ENCODE data around the gene CACNA1C. TPM values are rescaled to one million over a fixed set of nuclear protein-coding genes. Genes with fewer than 3 reads are reported as not detected.

CACNA1C gene
- total RNA-seq, 5 donors from 2014 or later (not counting 1 experiment from before 2014, with no cell fraction given), result 0.10 to 0.26 (median 0.16) TPM

GRCh38 chr12:2194060-2194459 is 141.3 kb downstream of the CACNA1C start:
- Mint-ChIP-seq H3K27ac (no peak overlapping the region), H3K4me1 (no peaks in the 10 kb centered on the region), H3K4me3 (no peak overlapping the region), H3K27me3 (peaks cover 0 to 2% of the 10 kb centered on the region in 2 donors), H3K36me3 (no peaks in the 10 kb centered on the region), H3K9me3 (no peaks in the 10 kb centered on the region)
- Histone ChIP-seq H3K9me3 (no peaks in the 10 kb centered on the region), H3K4me3 (ENCODE audit: control insufficient read depth in 1 of 2, extremely low read depth in 1 of 2, low read length in 1 of 2) (no peak overlapping the region), H3K27ac (ENCODE audit: low read length) (no peak overlapping the region), H3K27me3 (replicated peaks in 1 of 2; ENCODE audit: control insufficient read depth in 2 of 2, extremely low read depth in 1 of 2, insufficient read depth in 2 of 2, low read length in 1 of 2) (peaks cover 0 to 9% of the 10 kb centered on the region in 2 experiments), H3K4me1 (ENCODE audit: control insufficient read depth in 1 of 2, extremely low read depth in 1 of 2, insufficient read depth in 2 of 2, low read length in 2 of 2) (no peaks in the 10 kb centered on the region), H3K36me3 (ENCODE audit: control insufficient read depth in 2 of 2, extremely low read depth in 1 of 2, insufficient read depth in 1 of 2, low read length in 1 of 2) (no peaks in the 10 kb centered on the region)
- DNase-seq (no peak), ATAC-seq (replicated peaks in 1 of 4) (no peak)
- 53% methylated on average over 4 of the region's 4 CpGs for WGBS (ENCODE audit: insufficient coverage)
- ChIA-PET POLR2A (no interaction called here), CTCF (interaction anchor here in 1 of 2 donors (0.9 kb wide), 1 partner anchor 16 kb away, joined by 8 read pairs; no protein-coding TSS in a partner anchor)

GRCh38 chr12:2194571-2194970 is 141.8 kb downstream of the CACNA1C start:
- peaks cover 0 to 9% of the 10 kb centered on the region in 2 experiments for H3K27me3 ChIP-seq (replicated peaks in 1 of 2; ENCODE audit: control insufficient read depth in 2 of 2, extremely low read depth in 1 of 2, insufficient read depth in 2 of 2, low read length in 1 of 2)
- H3K9me3 ChIP-seq, result no peaks in the 10 kb centered on the region
- ChIA-PET POLR2A (no interaction called here), CTCF (interaction anchor here in 1 of 2 donors (0.9 kb wide), 1 partner anchor 15 kb away, joined by 8 read pairs; no protein-coding TSS in a partner anchor)
- peaks cover 0 to 2% of the 10 kb centered on the region in 2 donors for H3K27me3 Mint-ChIP-seq
- no peak overlapping the region for H3K27ac ChIP-seq (ENCODE audit: low read length)
- H3K9me3 Mint-ChIP-seq, result no peaks in the 10 kb centered on the region
- H3K36me3 ChIP-seq (ENCODE audit: control insufficient read depth in 2 of 2, extremely low read depth in 1 of 2, insufficient read depth in 1 of 2, low read length in 1 of 2), result no peaks in the 10 kb centered on the region
- no peaks in the 10 kb centered on the region for H3K4me1 Mint-ChIP-seq
- no peak overlapping the region for H3K27ac Mint-ChIP-seq
- no peak overlapping the region for H3K4me3 ChIP-seq (ENCODE audit: control insufficient read depth in 1 of 2, extremely low read depth in 1 of 2, low read length in 1 of 2)
- DNase-seq (no peak), ATAC-seq (replicated peaks in 1 of 4) (no peak)
- no peak overlapping the region for H3K4me3 Mint-ChIP-seq
- H3K4me1 ChIP-seq (ENCODE audit: control insufficient read depth in 1 of 2, extremely low read depth in 1 of 2, insufficient read depth in 2 of 2, low read length in 2 of 2), result no peaks in the 10 kb centered on the region
- H3K36me3 Mint-ChIP-seq, result no peaks in the 10 kb centered on the region
- 100% methylated on average over 1 of the region's 4 CpGs for WGBS (ENCODE audit: insufficient coverage)

DNA sequence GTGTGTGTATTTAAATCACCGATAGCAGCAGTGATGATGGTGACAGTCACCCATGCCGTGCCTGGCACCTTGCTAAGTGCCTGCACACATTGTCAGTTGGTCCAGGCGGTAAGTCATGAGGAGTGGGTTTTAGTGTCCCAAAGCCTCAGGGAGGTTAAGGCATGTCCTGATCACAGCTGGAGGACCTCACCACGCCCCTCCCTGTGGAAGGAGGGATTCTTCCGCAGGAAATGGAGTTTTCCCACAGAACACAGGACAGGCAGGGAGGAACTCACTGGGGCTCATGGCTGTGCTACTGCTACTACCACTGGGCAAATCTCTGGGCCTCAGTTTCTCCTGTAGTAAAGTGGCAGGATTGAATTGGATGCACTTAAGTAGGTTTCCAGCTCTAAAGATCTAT is 142.3 kb downstream of the CACNA1C start:
- Mint-ChIP-seq H3K4me1 (no peaks in the 10 kb centered on the region), H3K27ac (no peak overlapping the region), H3K9me3 (no peaks in the 10 kb centered on the region), H3K27me3 (peaks cover 0 to 2% of the 10 kb centered on the region in 2 donors), H3K4me3 (no peak overlapping the region), H3K36me3 (no peaks in the 10 kb centered on the region)
- POLR2A ChIA-PET, result no interaction called here
- CTCF ChIA-PET, result interaction anchor here in 1 of 2 donors (0.9 kb wide), 1 partner anchor 15 kb away, joined by 8 read pairs; no protein-coding TSS in a partner anchor
- H3K27ac ChIP-seq (ENCODE audit: low read length), result no peak overlapping the region
- 71% methylated on average over 4 of the region's 5 CpGs for WGBS (ENCODE audit: insufficient coverage)
- ATAC-seq (replicated peaks in 1 of 4), result no peak
- no peaks in the 10 kb centered on the region for H3K9me3 ChIP-seq
- peaks cover 0 to 9% of the 10 kb centered on the region in 2 experiments for H3K27me3 ChIP-seq (replicated peaks in 1 of 2; ENCODE audit: control insufficient read depth in 2 of 2, extremely low read depth in 1 of 2, insufficient read depth in 2 of 2, low read length in 1 of 2)
- H3K4me1 ChIP-seq (ENCODE audit: control insufficient read depth in 1 of 2, extremely low read depth in 1 of 2, insufficient read depth in 2 of 2, low read length in 2 of 2), result no peaks in the 10 kb centered on the region
- H3K36me3 ChIP-seq (ENCODE audit: control insufficient read depth in 2 of 2, extremely low read depth in 1 of 2, insufficient read depth in 1 of 2, low read length in 1 of 2), result no peaks in the 10 kb centered on the region
- H3K4me3 ChIP-seq (ENCODE audit: control insufficient read depth in 1 of 2, extremely low read depth in 1 of 2, low read length in 1 of 2), result no peak overlapping the region
- DNase-seq, result no peak

DNA sequence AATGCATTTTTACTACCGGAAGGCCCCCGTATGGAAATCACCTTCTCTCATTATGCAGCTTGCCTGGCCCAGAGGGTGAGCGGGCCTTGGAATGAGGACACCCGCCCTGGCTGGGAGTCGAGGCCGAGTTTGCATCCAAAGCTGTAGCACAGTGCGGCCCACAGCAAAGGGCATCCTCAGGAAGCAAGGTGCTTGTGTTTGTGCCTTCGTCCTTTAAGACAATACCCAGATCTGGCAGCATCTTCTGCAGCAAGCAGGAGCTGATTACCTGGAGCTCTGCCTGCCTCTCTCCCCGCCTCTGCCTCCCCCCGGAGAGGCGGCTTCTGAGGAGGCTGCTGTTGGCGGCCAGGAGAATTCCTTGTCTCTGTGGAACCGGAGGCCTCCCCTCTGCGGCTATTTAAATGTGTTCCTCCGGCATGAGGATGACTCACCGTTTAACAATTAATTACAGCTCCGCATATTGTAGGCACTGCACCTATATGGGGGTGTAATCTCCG is 145.3 kb downstream of the CACNA1C start:
- Histone ChIP-seq H3K4me3 (ENCODE audit: control insufficient read depth in 1 of 2, extremely low read depth in 1 of 2, low read length in 1 of 2) (no peak overlapping the region), H3K36me3 (ENCODE audit: control insufficient read depth in 2 of 2, extremely low read depth in 1 of 2, insufficient read depth in 1 of 2, low read length in 1 of 2) (no peaks in the 10 kb centered on the region), H3K4me1 (ENCODE audit: control insufficient read depth in 1 of 2, extremely low read depth in 1 of 2, insufficient read depth in 2 of 2, low read length in 2 of 2) (no peaks in the 10 kb centered on the region), H3K27me3 (replicated peaks in 1 of 2; ENCODE audit: control insufficient read depth in 2 of 2, extremely low read depth in 1 of 2, insufficient read depth in 2 of 2, low read length in 1 of 2) (peaks cover 0 to 7% of the 10 kb centered on the region in 2 experiments), H3K27ac (ENCODE audit: low read length) (no peak overlapping the region), H3K9me3 (no peaks in the 10 kb centered on the region)
- WGBS (ENCODE audit: insufficient coverage), result 75% methylated on average over 6 of the region's 18 CpGs
- ATAC-seq (replicated peaks in 1 of 4) (no peak), DNase-seq (no peak)
- H3K4me3 Mint-ChIP-seq, result no peak overlapping the region
- no peaks in the 10 kb centered on the region for H3K9me3 Mint-ChIP-seq
- peaks cover 2 to 3% of the 10 kb centered on the region in 2 donors for H3K27me3 Mint-ChIP-seq
- ChIA-PET POLR2A (no interaction called here), CTCF (no interaction called here)
- no peaks in the 10 kb centered on the region for H3K4me1 Mint-ChIP-seq
- H3K27ac Mint-ChIP-seq, result no peak overlapping the region
- H3K36me3 Mint-ChIP-seq, result no peaks in the 10 kb centered on the region

DNA sequence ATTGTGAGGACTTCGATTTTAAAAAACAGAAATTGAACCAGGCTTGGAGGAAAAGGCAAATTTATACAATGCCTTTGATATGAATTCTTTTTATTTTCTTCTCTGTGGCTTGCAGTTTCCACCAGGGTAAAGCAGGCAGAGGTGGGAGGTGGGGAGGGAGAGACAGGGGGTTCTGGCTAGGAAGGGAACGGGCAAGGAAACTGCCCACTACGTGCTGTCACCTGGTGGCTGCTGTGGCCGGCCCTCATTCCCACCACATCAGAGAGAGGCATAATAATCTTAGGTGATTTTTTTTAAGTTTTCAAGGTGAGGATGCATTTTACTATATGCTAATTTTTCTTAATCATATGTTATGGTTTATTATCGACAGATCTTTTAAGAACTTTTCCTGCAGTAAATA is 145.8 kb downstream of the CACNA1C start:
- no peaks in the 10 kb centered on the region for H3K4me1 ChIP-seq (ENCODE audit: control insufficient read depth in 1 of 2, extremely low read depth in 1 of 2, insufficient read depth in 2 of 2, low read length in 2 of 2)
- ChIA-PET POLR2A (no interaction called here), CTCF (no interaction called here)
- H3K9me3 Mint-ChIP-seq, result no peaks in the 10 kb centered on the region
- no peak overlapping the region for H3K4me3 Mint-ChIP-seq
- ATAC-seq (replicated peaks in 1 of 4) (no peak), DNase-seq (no peak)
- no peak overlapping the region for H3K27ac Mint-ChIP-seq
- peaks cover 0 to 11% of the 10 kb centered on the region in 2 experiments for H3K27me3 ChIP-seq (replicated peaks in 1 of 2; ENCODE audit: control insufficient read depth in 2 of 2, extremely low read depth in 1 of 2, insufficient read depth in 2 of 2, low read length in 1 of 2)
- peaks cover 2 to 3% of the 10 kb centered on the region in 2 donors for H3K27me3 Mint-ChIP-seq
- H3K36me3 Mint-ChIP-seq, result no peaks in the 10 kb centered on the region
- no peaks in the 10 kb centered on the region for H3K36me3 ChIP-seq (ENCODE audit: control insufficient read depth in 2 of 2, extremely low read depth in 1 of 2, insufficient read depth in 1 of 2, low read length in 1 of 2)
- H3K4me1 Mint-ChIP-seq, result no peaks in the 10 kb centered on the region
- no peak overlapping the region for H3K4me3 ChIP-seq (ENCODE audit: control insufficient read depth in 1 of 2, extremely low read depth in 1 of 2, low read length in 1 of 2)
- no CpG with 5 or more reads among the region's 5 CpGs for WGBS (ENCODE audit: insufficient coverage)
- H3K27ac ChIP-seq (ENCODE audit: low read length), result no peak overlapping the region
- no peaks in the 10 kb centered on the region for H3K9me3 ChIP-seq

DNA sequence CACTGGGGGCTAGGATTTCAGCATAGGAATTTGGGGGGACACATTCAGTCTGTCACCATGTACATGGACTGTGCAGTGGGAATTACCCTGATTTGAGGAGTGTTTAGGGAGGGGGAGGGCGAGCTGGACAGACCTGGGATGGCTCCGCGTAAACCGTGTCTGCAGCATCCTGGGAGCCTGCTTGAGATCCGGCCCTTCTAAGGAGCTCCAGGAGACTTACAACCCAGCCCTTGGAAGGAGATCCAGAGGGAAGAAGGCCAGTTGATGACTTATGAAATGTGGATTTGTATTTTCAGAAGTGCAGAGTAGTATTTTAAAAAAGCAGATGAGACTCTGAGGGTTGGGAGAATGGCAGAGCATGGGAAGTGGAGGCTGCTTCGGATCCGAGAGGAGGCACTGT is 153.2 kb downstream of the CACNA1C start:
- Mint-ChIP-seq H3K9me3 (no peaks in the 10 kb centered on the region), H3K36me3 (no peaks in the 10 kb centered on the region), H3K4me1 (no peaks in the 10 kb centered on the region), H3K4me3 (no peak overlapping the region), H3K27me3 (peaks cover 0 to 3% of the 10 kb centered on the region in 2 donors), H3K27ac (no peak overlapping the region)
- no peak overlapping the region for H3K4me3 ChIP-seq (ENCODE audit: control insufficient read depth in 1 of 2, extremely low read depth in 1 of 2, low read length in 1 of 2)
- no peaks in the 10 kb centered on the region for H3K9me3 ChIP-seq
- ChIA-PET POLR2A (no interaction called here), CTCF (interaction anchor here in 1 of 2 donors (0.6 kb wide), 1 partner anchor 256 kb away, joined by 3 read pairs; no protein-coding TSS in a partner anchor)
- H3K36me3 ChIP-seq (ENCODE audit: control insufficient read depth in 2 of 2, extremely low read depth in 1 of 2, insufficient read depth in 1 of 2, low read length in 1 of 2), result no peaks in the 10 kb centered on the region
- peaks cover 0 to 12% of the 10 kb centered on the region in 2 experiments for H3K27me3 ChIP-seq (replicated peaks in 1 of 2; ENCODE audit: control insufficient read depth in 2 of 2, extremely low read depth in 1 of 2, insufficient read depth in 2 of 2, low read length in 1 of 2)
- H3K27ac ChIP-seq (ENCODE audit: low read length), result no peak overlapping the region
- no peak for ATAC-seq (replicated peaks in 1 of 4)
- no peak for DNase-seq
- 77% methylated on average over 7 of the region's 7 CpGs for WGBS (ENCODE audit: insufficient coverage)
- H3K4me1 ChIP-seq (ENCODE audit: control insufficient read depth in 1 of 2, extremely low read depth in 1 of 2, insufficient read depth in 2 of 2, low read length in 2 of 2), result no peaks in the 10 kb centered on the region

Measured in T-cell (primary cell).